Activated T-helper 1 cell treated with anti-CD3 and anti-CD28 coated beads, Interleukin-12 subunit alpha, Interleukin-12 subunit beta, Interleukin-2, Interleukin-4 antibody, amounts not matched to agents 30 ng/mL and 10 ng/mL and 1 ng/mL, durations not matched to agents 14 hours and 24 hours and 36 hours (primary cell): ENCODE data around the gene ZNF124. TPM values are rescaled to one million over a fixed set of nuclear protein-coding genes. Genes with fewer than 3 reads are reported as not detected.

Experiments
- total RNA-seq: library from RNA; stranded (reverse); gene quantifications from 2 replicates; pipeline ENCODE4 v1.2.3, GENCODE V29; 2022

ZNF124 gene
- total RNA-seq, 1 donor from 2014 or later = 14.9 TPM

Other genes starting within 250 kb of the ZNF124 start
- 56.1 and 60.5 TPM in 2 replicates for gene AHCTF1, start 240.1 kb downstream of the ZNF124 start, total RNA-seq
- gene ZNF695, start 164.0 kb downstream of the ZNF124 start, total RNA-seq = 0.27 and 0.57 TPM in 2 replicates
- 2.5 and 2.9 TPM in 2 replicates for gene ZNF670, start 93.2 kb downstream of the ZNF124 start, total RNA-seq
- 8.0 and 9.5 TPM in 2 replicates for gene ZNF669, start 67.7 kb downstream of the ZNF124 start, total RNA-seq
- not detected in 2 replicates for gene VN1R5, start 84.1 kb upstream of the ZNF124 start, total RNA-seq
- 13.8 and 14.8 TPM in 2 replicates for gene ZNF496, start 159.8 kb upstream of the ZNF124 start, total RNA-seq
- 0.12 TPM in 1 of 2 replicates, not detected in the other for gene NLRP3, start 244.2 kb upstream of the ZNF124 start, total RNA-seq